Stomach smooth muscle (tissue), 2 donors: Measurements from ENCODE around the gene RCHY1.
"Not testable (repeated sequence)": the region's sequence is repeated elsewhere in the genome, so short reads cannot be mapped to it uniquely, and the experiment has no call there.

Experiments
- H3K27ac ChIP-seq: one replicate; pipeline ENCODE4 v1.7.0; 2013; ENCODE audit warnings: mild to moderate bottlenecking, low read length, inconsistent platforms
- H3K27me3 ChIP-seq, 2 donors: one replicate each; pipeline ENCODE4 v1.7.0; 2013; ENCODE audit warnings: low read length in 2 of 2; ENCODE audit not compliant: insufficient read depth in 2 of 2, control insufficient read depth in 1 of 2
- H3K36me3 ChIP-seq, 2 donors: one replicate each; pipeline ENCODE4 v1.7.0; 2013; ENCODE audit warnings: low read length in 2 of 2; ENCODE audit not compliant: control insufficient read depth in 2 of 2, insufficient read depth in 2 of 2
- H3K4me1 ChIP-seq: one replicate; pipeline ENCODE4 v1.7.0; 2013; ENCODE audit warnings: low read length; ENCODE audit not compliant: control insufficient read depth, insufficient read depth
- H3K4me3 ChIP-seq, 2 donors: one replicate each; pipeline ENCODE4 v1.7.0; 2013; ENCODE audit warnings: low read length in 2 of 2
- H3K9ac ChIP-seq, 2 donors: one replicate each; pipeline ENCODE4 v1.7.0; 2013; ENCODE audit warnings: low read length in 2 of 2, mild to moderate bottlenecking in 1 of 2
- H3K9me3 ChIP-seq, 2 donors: one replicate each; pipeline ENCODE4 v1.7.0; 2013; ENCODE audit warnings: low read length in 2 of 2; ENCODE audit not compliant: control insufficient read depth in 2 of 2
- donor health status: healthy.
- donor health status: Pancreatic carcinoma.

The RCHY1 gene

GRCh38 chr4:75514131-75514948 lies at the start of gene RCHY1, which contains the start of gene THAP6:
Gene RCHY1, minus strand, starts transcription at chr4:75514403. Its CDS starts 117 bp downstream, at chr4:75514286.
Gene THAP6, plus strand, starts transcription at chr4:75514473. Its CDS starts 980 bp downstream, at chr4:75515453.
- peaks cover 5% of the 10 kb centered on the region for H3K4me1 ChIP-seq
- H3K9me3 ChIP-seq: no peaks in the 10 kb centered on the region
- H3K27ac ChIP-seq: peak within 1 kb of the TSS; percentile 90
- H3K4me3 ChIP-seq: peak within 1 kb of the TSS; percentile 89 to 95
- H3K9ac ChIP-seq: peak within 1 kb of the TSS; percentile 78 to 91
- H3K36me3 ChIP-seq: peaks cover 0 to 11% of the 10 kb centered on the region in 2 donors
- no peaks in the 10 kb centered on the region for H3K27me3 ChIP-seq

GRCh38 chr4:75561789-75562188 lies 47.6 kb upstream of the RCHY1 start:
- H3K4me3 ChIP-seq: no peak overlapping the region

GRCh38 chr4:75557696-75558095 lies 43.5 kb upstream of the RCHY1 start:
- Histone ChIP-seq H3K4me1 (no peaks in the 10 kb centered on the region), H3K9ac (no peak overlapping the region), H3K27ac (no peak overlapping the region), H3K36me3 (no peaks in the 10 kb centered on the region), H3K9me3 (no peaks in the 10 kb centered on the region), H3K4me3 (no peak overlapping the region), H3K27me3 (peaks cover 0 to 2% of the 10 kb centered on the region in 2 donors)

More at GRCh38 chr4:75561789-75562188, 47.6 kb upstream of the RCHY1 start:
- Histone ChIP-seq H3K27ac (no peak overlapping the region), H3K9ac (no peak overlapping the region), H3K36me3 (no peaks in the 10 kb centered on the region), H3K9me3 (no peaks in the 10 kb centered on the region), H3K4me1 (no peaks in the 10 kb centered on the region), H3K27me3 (peaks cover 0 to 2% of the 10 kb centered on the region in 2 donors)

- no peaks in the 10 kb centered on the region for H3K36me3 ChIP-seq
- no peak within 1 kb of the TSS for H3K9ac ChIP-seq
- H3K4me3 ChIP-seq: no peak within 1 kb of the TSS
- no peaks in the 10 kb centered on the region for H3K9me3 ChIP-seq
- H3K4me1 ChIP-seq: no peaks in the 10 kb centered on the region
- peaks cover 0 to 2% of the 10 kb centered on the region in 2 donors for H3K27me3 ChIP-seq
- no peak within 1 kb of the TSS for H3K27ac ChIP-seq
Observed at GRCh38 chr4:75555294-75556164, 41.3 kb upstream of the RCHY1 start, which contains the start of gene ODAPH. Gene ODAPH, plus strand, starts transcription at chr4:75556066. Its CDS starts 17 bp downstream, at chr4:75556083.

GRCh38 chr4:75552452-75552851 lies 38.2 kb upstream of the RCHY1 start:
- H3K4me1 ChIP-seq: no peaks in the 10 kb centered on the region
- no peak overlapping the region for H3K9ac ChIP-seq

GRCh38 chr4:75549019-75549418 lies 34.8 kb upstream of the RCHY1 start:
- no peak overlapping the region for H3K9ac ChIP-seq

More at GRCh38 chr4:75552452-75552851, 38.2 kb upstream of the RCHY1 start:
- no peaks in the 10 kb centered on the region for H3K36me3 ChIP-seq
- H3K4me3 ChIP-seq: no peak overlapping the region
- H3K27ac ChIP-seq: no peak overlapping the region
- H3K9me3 ChIP-seq: no peaks in the 10 kb centered on the region
- peaks cover 0 to 2% of the 10 kb centered on the region in 2 donors for H3K27me3 ChIP-seq

GRCh38 chr4:75547647-75548387 lies 33.6 kb upstream of the RCHY1 start:
- no peaks in the 10 kb centered on the region for H3K4me1 ChIP-seq
- no peaks in the 10 kb centered on the region for H3K27me3 ChIP-seq
- peaks cover 2 to 8% of the 10 kb centered on the region in 2 donors for H3K36me3 ChIP-seq
- H3K27ac ChIP-seq: no peak overlapping the region
- H3K9me3 ChIP-seq: no peaks in the 10 kb centered on the region
- H3K9ac ChIP-seq: no peak overlapping the region
- H3K4me3 ChIP-seq: no peak overlapping the region

More at GRCh38 chr4:75549019-75549418, 34.8 kb upstream of the RCHY1 start:
- Histone ChIP-seq H3K9me3 (no peaks in the 10 kb centered on the region), H3K4me3 (no peak overlapping the region), H3K27ac (no peak overlapping the region), H3K4me1 (no peaks in the 10 kb centered on the region), H3K36me3 (peaks cover 0 to 6% of the 10 kb centered on the region in 2 donors), H3K27me3 (no peaks in the 10 kb centered on the region)

- H3K27me3 ChIP-seq: no peaks in the 10 kb centered on the region
- no peaks in the 10 kb centered on the region for H3K9me3 ChIP-seq
- no peak overlapping the region for H3K4me3 ChIP-seq
- H3K36me3 ChIP-seq: peaks cover 3 to 8% of the 10 kb centered on the region in 2 donors
- no peak overlapping the region for H3K9ac ChIP-seq
- H3K4me1 ChIP-seq: no peaks in the 10 kb centered on the region
- no peak overlapping the region for H3K27ac ChIP-seq
Observed at GRCh38 chr4:75545526-75545925, 31.3 kb upstream of the RCHY1 start.

- H3K27ac ChIP-seq: no peak overlapping the region
- H3K4me3 ChIP-seq: no peak overlapping the region
- no peaks in the 10 kb centered on the region for H3K4me1 ChIP-seq
- no peak overlapping the region for H3K9ac ChIP-seq
- H3K9me3 ChIP-seq: no peaks in the 10 kb centered on the region
- H3K36me3 ChIP-seq: peaks cover 3 to 8% of the 10 kb centered on the region in 2 donors
- H3K27me3 ChIP-seq: no peaks in the 10 kb centered on the region
Observed at GRCh38 chr4:75544870-75545269, 30.7 kb upstream of the RCHY1 start.

- not testable (repeated sequence) for H3K9me3 ChIP-seq, H3K27me3 ChIP-seq, H3K27ac ChIP-seq, H3K4me3 ChIP-seq, H3K4me1 ChIP-seq, H3K9ac ChIP-seq, H3K36me3 ChIP-seq
Observed at GRCh38 chr4:75544220-75544619, 30.0 kb upstream of the RCHY1 start.
